Testis (tissue), 3 donors: ENCODE measurements around the gene TMEM272. TPM values are rescaled to one million over a fixed set of nuclear protein-coding genes. Genes with fewer than 3 reads are reported as not detected.

Experiments used
- DNase-seq: peaks from one replicate; pipeline ENCODE4 v3.0.0-alpha.2; 2019
- H3K27ac ChIP-seq, 2 donors: fragments of 200-600 bp; sonication (generic); one replicate each; pipeline ENCODE4 v1.5.1; 2019
- H3K27me3 ChIP-seq: fragments of 200-600 bp; sonication (generic); one replicate; pipeline ENCODE4 v1.5.1; 2019
- H3K36me3 ChIP-seq: fragments of 200-600 bp; sonication (generic); one replicate; pipeline ENCODE4 v1.5.1; 2017; ENCODE audit warnings: low read depth; ENCODE audit errors: missing control alignments
- H3K4me1 ChIP-seq: fragments of 200-600 bp; sonication (generic); one replicate; pipeline ENCODE4 v1.5.1; 2019
- H3K4me3 ChIP-seq, 2 donors: fragments of 200-600 bp; sonication (generic); one replicate each; pipeline ENCODE4 v1.5.1; 2017 to 2019
- H3K9me3 ChIP-seq: fragments of 200-600 bp; sonication (generic); one replicate; pipeline ENCODE4 v1.5.1; 2017
- CTCF ChIP-seq, 3 experiments: fragments of 450-650 bp in 2 of 3; fragments of 200-600 bp in 1 of 3; sonication (generic) in 1 of 3; IDR thresholded peaks; one replicate each; pipeline ENCODE4 v1.5.1; 2016 to 2019; ENCODE audit warnings: antibody characterized with exemption in 3 of 3, mild to moderate bottlenecking in 2 of 3, moderate library complexity in 1 of 3
- POLR2A ChIP-seq: fragments of 450-650 bp; IDR thresholded peaks from one replicate; pipeline ENCODE4 v1.6.1; 2017; ENCODE audit warnings: antibody characterized with exemption, mild to moderate bottlenecking, moderate library complexity
- WGBS, 2 donors: methylation state at CpG; one replicate each; pipeline ENCODE4 v1.1.5; 2018; 5-methylcytosine and 5-hydroxymethylcytosine counted together
- intact Hi-C: fragments of 100-400 bp; cut with DNase I; formaldehyde crosslinking; loops from one replicate; pipeline ENCODE4 v1.15.1; 2023; ENCODE audit warnings: low total_unique reads
- polyA plus RNA-seq: library from polyadenylated mRNA; stranded (reverse); fragments of 350-450 nt; fragmentation: Illumina TruSeq; extraction: RNeasy Lipid Tissue Mini Kit (QIAGEN cat#74804); gene quantifications from one replicate; pipeline ENCODE4 v1.2.3, GENCODE V29; 2014; ENCODE audit warnings: low read depth, low replicate concordance; ENCODE audit not compliant: insufficient read depth
- total RNA-seq, 2 donors: library from RNA; depleted of rRNA; stranded (reverse); fragments of >200 nt; gene quantifications; one replicate each; pipeline ENCODE4 v1.2.3, GENCODE V29; 2016

TMEM272 gene
- total and polyA plus RNA-seq, 3 donors from 2014 or later, result 0.50 to 1.9 (median 1.7) TPM

- Histone ChIP-seq H3K4me3 (no peak overlapping the region), H3K27ac (no peak overlapping the region), H3K36me3 (no peaks in the 10 kb centered on the region), H3K9me3 (no peaks in the 10 kb centered on the region), H3K4me1 (no peaks in the 10 kb centered on the region), H3K27me3 (no peaks in the 10 kb centered on the region)
- 89 to 90% methylated on average over 8 to 10 of the region's 10 CpGs for WGBS, 2 donors
- TF ChIP-seq POLR2A, result no peak
- no peak for TF ChIP-seq CTCF (IDR thresholded peaks at IDR 0.05)
- intact Hi-C loops, result no loop called here
- DNase-seq, result no peak
Measured at GRCh38 chr13:51839711-51840540, 5.1 kb downstream of the TMEM272 start.

GRCh38 chr13:51838240-51838846, 6.6 kb downstream of the TMEM272 start:
- DNase-seq, result no peak
- Histone ChIP-seq H3K27ac (no peak overlapping the region), H3K4me3 (no peak overlapping the region), H3K9me3 (no peaks in the 10 kb centered on the region), H3K27me3 (no peaks in the 10 kb centered on the region), H3K4me1 (no peaks in the 10 kb centered on the region), H3K36me3 (no peaks in the 10 kb centered on the region)
- intact Hi-C loops, result no loop called here
- TF ChIP-seq CTCF (IDR thresholded peaks at IDR 0.05), result no peak
- TF ChIP-seq POLR2A, result no peak
- 91 to 93% methylated on average over 8 of the region's 8 CpGs for WGBS, 2 donors

- Histone ChIP-seq H3K9me3 (no peaks in the 10 kb centered on the region), H3K4me1 (no peaks in the 10 kb centered on the region), H3K27me3 (no peaks in the 10 kb centered on the region), H3K27ac (no peak overlapping the region), H3K4me3 (no peak overlapping the region), H3K36me3 (no peaks in the 10 kb centered on the region)
- DNase-seq, result no peak
- intact Hi-C loops, result no loop called here
- TF ChIP-seq POLR2A, result no peak
- 87% methylated on average over 3 of the region's 3 CpGs for WGBS, 2 donors
Measured at GRCh38 chr13:51837016-51837415, 8.0 kb downstream of the TMEM272 start.

GRCh38 chr13:51834581-51835171, 10.3 kb downstream of the TMEM272 start:
- Histone ChIP-seq H3K27ac (no peak overlapping the region), H3K36me3 (no peaks in the 10 kb centered on the region), H3K9me3 (no peaks in the 10 kb centered on the region), H3K27me3 (no peaks in the 10 kb centered on the region), H3K4me1 (no peaks in the 10 kb centered on the region), H3K4me3 (no peak overlapping the region)
- no peak for DNase-seq
- WGBS, 2 donors, result 45 to 69% methylated on average over 7 of the region's 7 CpGs
- TF ChIP-seq CTCF (IDR thresholded peaks at IDR 0.05) (no peak), POLR2A (no peak)
- intact Hi-C loops, result no loop called here

DNA sequence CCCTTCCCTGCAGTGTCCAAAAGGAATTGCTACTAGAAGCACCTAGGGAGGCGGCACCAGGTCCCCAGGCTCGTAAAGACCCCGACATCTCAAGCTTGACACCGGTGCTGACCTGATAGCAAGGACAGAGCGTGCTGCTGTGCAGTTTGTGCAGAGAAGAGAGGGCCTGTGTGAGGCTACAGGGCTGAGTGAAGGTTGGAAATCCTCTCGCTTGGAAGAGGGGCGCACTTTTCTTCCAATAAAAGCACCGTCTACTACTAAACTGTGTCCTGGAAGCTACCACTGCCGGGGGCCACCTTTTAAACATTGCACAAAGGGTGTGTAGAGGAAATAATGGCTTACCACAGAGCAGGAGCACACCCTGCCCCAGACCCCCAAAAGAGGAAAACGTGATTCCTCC, 11.0 kb downstream of the TMEM272 start:
- Histone ChIP-seq H3K9me3 (no peaks in the 10 kb centered on the region), H3K27me3 (no peaks in the 10 kb centered on the region), H3K4me3 (no peak overlapping the region), H3K4me1 (peaks cover 4% of the 10 kb centered on the region), H3K27ac (no peak overlapping the region), H3K36me3 (no peaks in the 10 kb centered on the region)
- intact Hi-C loops, result no loop called here
- TF ChIP-seq POLR2A, result no peak
- no peak for TF ChIP-seq CTCF (IDR thresholded peaks at IDR 0.05)
- DNase-seq, result no peak
- 85 to 88% methylated on average over 10 of the region's 10 CpGs for WGBS, 2 donors
